ENCODE data around the gene MYO15A.

DNA sequence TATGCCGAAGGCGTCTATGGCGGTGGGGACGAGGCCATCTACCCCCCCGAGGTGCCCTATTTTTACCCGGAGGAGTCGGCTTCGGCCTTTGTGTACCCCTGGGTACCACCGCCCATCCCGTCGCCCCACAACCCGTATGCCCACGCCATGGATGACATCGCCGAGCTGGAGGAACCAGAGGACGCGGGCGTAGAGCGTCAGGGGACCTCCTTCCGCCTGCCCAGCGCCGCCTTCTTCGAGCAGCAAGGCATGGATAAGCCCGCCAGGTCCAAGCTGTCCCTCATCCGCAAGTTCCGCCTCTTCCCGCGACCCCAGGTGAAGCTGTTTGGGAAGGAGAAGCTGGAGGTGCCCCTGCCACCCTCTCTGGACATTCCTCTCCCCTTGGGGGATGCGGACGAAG is 11.4 kb downstream of the MYO15A start:
- TF ChIP-seq, protein P1, sequence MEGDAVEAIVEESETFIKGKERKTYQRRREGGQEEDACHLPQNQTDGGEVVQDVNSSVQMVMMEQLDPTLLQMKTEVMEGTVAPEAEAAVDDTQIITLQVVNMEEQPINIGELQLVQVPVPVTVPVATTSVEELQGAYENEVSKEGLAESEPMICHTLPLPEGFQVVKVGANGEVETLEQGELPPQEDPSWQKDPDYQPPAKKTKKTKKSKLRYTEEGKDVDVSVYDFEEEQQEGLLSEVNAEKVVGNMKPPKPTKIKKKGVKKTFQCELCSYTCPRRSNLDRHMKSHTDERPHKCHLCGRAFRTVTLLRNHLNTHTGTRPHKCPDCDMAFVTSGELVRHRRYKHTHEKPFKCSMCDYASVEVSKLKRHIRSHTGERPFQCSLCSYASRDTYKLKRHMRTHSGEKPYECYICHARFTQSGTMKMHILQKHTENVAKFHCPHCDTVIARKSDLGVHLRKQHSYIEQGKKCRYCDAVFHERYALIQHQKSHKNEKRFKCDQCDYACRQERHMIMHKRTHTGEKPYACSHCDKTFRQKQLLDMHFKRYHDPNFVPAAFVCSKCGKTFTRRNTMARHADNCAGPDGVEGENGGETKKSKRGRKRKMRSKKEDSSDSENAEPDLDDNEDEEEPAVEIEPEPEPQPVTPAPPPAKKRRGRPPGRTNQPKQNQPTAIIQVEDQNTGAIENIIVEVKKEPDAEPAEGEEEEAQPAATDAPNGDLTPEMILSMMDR (IDR thresholded peaks at IDR 0.05): no peak
- no peak for TF ChIP-seq POLR2A (IDR thresholded peaks at IDR 0.05)
- no peak for TF ChIP-seq POLR2AphosphoS5 (IDR thresholded peaks at IDR 0.05; ENCODE audit: insufficient read depth in 1 of 2, low read depth in 1 of 2)
